B cell (primary cell): ENCODE measurements around the gene VSIG10L. TPM values are rescaled to one million over a fixed set of nuclear protein-coding genes. Genes with fewer than 3 reads are reported as not detected.

Experiments
- ATAC-seq: fragments of 200-7000 bp; cut with Tn5 transposase; one replicate; pipeline ENCODE4 v1.10.0; 2021; ENCODE audit warnings: low read depth, mild to moderate bottlenecking, moderate number of reproducible peaks, moderate library complexity
- CTCF ChIA-PET: fragments of 350-600 bp; sonication (Branson Sonifier 250); formaldehyde crosslinking; loops from one replicate; lab custom pipeline; 2021; ENCODE audit warnings: antibody characterized with exemption, inconsistent platforms; lab: Charles Lee
- POLR2A ChIA-PET: fragments of 350-600 bp; sonication (Branson Sonifier 250); formaldehyde crosslinking; loops from one replicate; lab custom pipeline; 2021; ENCODE audit warnings: antibody characterized with exemption; lab: Charles Lee
- DNase-seq: peaks from one replicate; pipeline ENCODE4 v3.0.0; 2013
- H2AFZ ChIP-seq: 2 replicates; pipeline ENCODE4 v1.6.1; 2012; ENCODE audit warnings: mild to moderate bottlenecking, low read depth, low read length; ENCODE audit not compliant: insufficient read depth, poor library complexity, severe bottlenecking
- H3K27ac ChIP-seq, 2 donors: 1 replicate in 1 of 2; 2 replicates in 1 of 2; pipeline ENCODE4 v1.5.1; 2012 to 2013; ENCODE audit warnings: low read length in 2 of 2, mild to moderate bottlenecking in 2 of 2, moderate library complexity in 1 of 2
- H3K27me3 ChIP-seq, 4 experiments: fragments of 200-600 bp in 1 of 4; sonication (generic) in 1 of 4; replicated peaks in 1 of 4; 1 replicate in 2 of 4; 2 replicates in 2 of 4; pipeline versions ENCODE4 v1.6.1 to v1.7.0; 2013 to 2016; ENCODE audit warnings: low read length in 3 of 4, mild to moderate bottlenecking in 2 of 4, mixed read lengths in 1 of 4, moderate library complexity in 1 of 4; ENCODE audit not compliant: insufficient read depth in 4 of 4, control insufficient read depth in 3 of 4; ENCODE audit errors: control extremely low read depth in 1 of 4
- H3K36me3 ChIP-seq, 2 experiments: replicated peaks in 1 of 2; 1 replicate in 1 of 2; 2 replicates in 1 of 2; pipeline versions ENCODE4 v1.6.1 to v1.7.1; 2013; ENCODE audit warnings: low read length in 1 of 2; ENCODE audit not compliant: insufficient read depth in 2 of 2, control insufficient read depth in 1 of 2; ENCODE audit errors: control extremely low read depth in 1 of 2, extremely low read depth in 1 of 2
- H3K4me1 ChIP-seq, 2 donors: fragments of 200-600 bp in 1 of 2; sonication (generic) in 1 of 2; 1 replicate in 1 of 2; 2 replicates in 1 of 2; pipeline versions ENCODE4 v1.5.1 to v1.6.1; 2013 to 2017; ENCODE audit warnings: low read length in 2 of 2; ENCODE audit not compliant: control insufficient read depth in 2 of 2, insufficient read depth in 2 of 2
- H3K4me2 ChIP-seq: replicated peaks from 2 replicates; pipeline ENCODE3; 2012; ENCODE audit warnings: mild to moderate bottlenecking, low read depth, low read length; ENCODE audit not compliant: poor library complexity, severe bottlenecking
- H3K4me3 ChIP-seq, 5 experiments: fragments of 200-600 bp in 1 of 5; sonication (generic) in 1 of 5; 1 replicate in 3 of 5; 2 replicates in 2 of 5; pipeline versions ENCODE4 v1.5.1 to v1.7.0; 2011 to 2016; ENCODE audit warnings: low read length in 4 of 5, mild to moderate bottlenecking in 4 of 5, low read depth in 2 of 5, control low read depth in 1 of 5, moderate library complexity in 1 of 5; ENCODE audit not compliant: insufficient read depth in 1 of 5; ENCODE audit errors: control extremely low read depth in 1 of 5, extremely low read depth in 1 of 5
- H3K79me2 ChIP-seq: fragments of 200-600 bp; sonication (generic); one replicate; pipeline ENCODE4 v1.6.0; 2016; ENCODE audit warnings: low read length; ENCODE audit not compliant: control insufficient read depth, insufficient read depth
- H3K9ac ChIP-seq: fragments of 200-600 bp; sonication (generic); 2 replicates; pipeline ENCODE4 v1.6.1; 2017; ENCODE audit warnings: mild to moderate bottlenecking, low read length, moderate library complexity
- H3K9me3 ChIP-seq, 3 donors: one replicate each; pipeline versions ENCODE4 v1.6.1 to v1.7.1; 2013; ENCODE audit warnings: low read length in 2 of 3; ENCODE audit not compliant: control insufficient read depth in 2 of 3, insufficient read depth in 1 of 3; ENCODE audit errors: control extremely low read depth in 1 of 3
- H4K20me1 ChIP-seq: 2 replicates; pipeline ENCODE4 v1.6.0; 2012; ENCODE audit warnings: mild to moderate bottlenecking, low read length; ENCODE audit not compliant: insufficient read depth, control insufficient read depth, poor library complexity, severe bottlenecking
- H3K27ac Mint-ChIP-seq: one replicate; pipeline ENCODE4 v1.8.0; 2021; ENCODE audit warnings: mixed read lengths
- H3K27me3 Mint-ChIP-seq: one replicate; pipeline ENCODE4 v1.8.0; 2021; ENCODE audit warnings: mixed read lengths
- H3K4me1 Mint-ChIP-seq: one replicate; pipeline ENCODE4 v1.8.0; 2021; ENCODE audit warnings: mixed read lengths
- H3K4me3 Mint-ChIP-seq: one replicate; pipeline ENCODE4 v1.8.0; 2021; ENCODE audit warnings: mixed read lengths
- H3K9me3 Mint-ChIP-seq: one replicate; pipeline ENCODE4 v1.8.0; 2022; ENCODE audit warnings: mixed read lengths; ENCODE audit not compliant: insufficient read depth
- EZH2 ChIP-seq: IDR thresholded peaks from 2 replicates; pipeline ENCODE4 v1.6.1; 2012; ENCODE audit warnings: borderline replicate concordance, low read depth, mild to moderate bottlenecking, moderate library complexity, low read length; ENCODE audit not compliant: insufficient read depth, poor library complexity, severe bottlenecking
- WGBS: methylation state at CpG from one replicate; pipeline ENCODE4 v1.1.5; 2013; ENCODE audit warnings: missing lambda C conversion rate; ENCODE audit not compliant: insufficient coverage; 5-methylcytosine and 5-hydroxymethylcytosine counted together
- intact Hi-C: fragments of 100-400 bp; cut with micrococcal nuclease; formaldehyde crosslinking; loops from one replicate; pipeline ENCODE4 v1.10.0; 2022
- polyA plus RNA-seq: library from polyadenylated mRNA; depleted of rRNA; stranded (reverse); fragments of >200 nt; gene quantifications from 2 replicates; pipeline ENCODE4 v1.2.3, GENCODE V29; 2012
- total RNA-seq, 2 donors: library from RNA; stranded (reverse); fragments of 120-200 nt in 1 of 2; gene quantifications; 1 replicate in 1 of 2; 2 replicates in 1 of 2; pipeline versions ENCODE4 v1.2.3 to v1.2.4, GENCODE V29; 2013 to 2022
- TF ChIP-seq, protein P1 (sequence below): fragments of 200-600 bp; IDR thresholded peaks from one replicate; pipeline ENCODE4 v1.8.0; 2022; ENCODE audit warnings: antibody characterized with exemption, mild to moderate bottlenecking

The VSIG10L gene
- total and polyA plus RNA-seq, 2 donors (not counting 1 experiment from before 2014, with no cell fraction given), result 1.3 to 1.7 TPM

DNA sequence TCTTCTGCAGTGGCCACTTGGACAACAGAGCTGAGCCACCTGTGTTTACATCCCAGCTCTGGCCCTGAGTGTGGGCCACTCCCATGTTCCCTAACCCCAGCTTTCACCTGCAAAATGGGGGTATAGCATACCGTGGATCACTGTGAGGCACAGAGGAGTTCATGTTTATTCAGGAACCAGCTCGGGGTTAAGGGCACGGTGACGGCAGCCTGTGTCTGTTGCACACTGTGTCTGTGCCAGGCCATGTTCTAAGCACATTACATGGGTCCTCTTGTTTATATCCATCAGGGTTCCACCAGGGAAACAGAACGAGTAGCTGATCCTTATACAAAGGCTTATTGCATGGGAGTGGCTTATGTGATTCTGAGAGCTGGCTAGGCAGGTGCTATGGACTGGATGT, 44.5 kb downstream of the VSIG10L start:
- TF ChIP-seq EZH2, result no peak
- TF ChIP-seq, protein P1, sequence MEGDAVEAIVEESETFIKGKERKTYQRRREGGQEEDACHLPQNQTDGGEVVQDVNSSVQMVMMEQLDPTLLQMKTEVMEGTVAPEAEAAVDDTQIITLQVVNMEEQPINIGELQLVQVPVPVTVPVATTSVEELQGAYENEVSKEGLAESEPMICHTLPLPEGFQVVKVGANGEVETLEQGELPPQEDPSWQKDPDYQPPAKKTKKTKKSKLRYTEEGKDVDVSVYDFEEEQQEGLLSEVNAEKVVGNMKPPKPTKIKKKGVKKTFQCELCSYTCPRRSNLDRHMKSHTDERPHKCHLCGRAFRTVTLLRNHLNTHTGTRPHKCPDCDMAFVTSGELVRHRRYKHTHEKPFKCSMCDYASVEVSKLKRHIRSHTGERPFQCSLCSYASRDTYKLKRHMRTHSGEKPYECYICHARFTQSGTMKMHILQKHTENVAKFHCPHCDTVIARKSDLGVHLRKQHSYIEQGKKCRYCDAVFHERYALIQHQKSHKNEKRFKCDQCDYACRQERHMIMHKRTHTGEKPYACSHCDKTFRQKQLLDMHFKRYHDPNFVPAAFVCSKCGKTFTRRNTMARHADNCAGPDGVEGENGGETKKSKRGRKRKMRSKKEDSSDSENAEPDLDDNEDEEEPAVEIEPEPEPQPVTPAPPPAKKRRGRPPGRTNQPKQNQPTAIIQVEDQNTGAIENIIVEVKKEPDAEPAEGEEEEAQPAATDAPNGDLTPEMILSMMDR, result no peak
- Histone ChIP-seq H3K4me3 (no peak overlapping the region), H3K4me2 (no peak overlapping the region), H3K79me2 (no peaks in the 10 kb centered on the region), H3K27ac (no peak overlapping the region), H3K4me1 (no peaks in the 10 kb centered on the region), H4K20me1 (no peaks in the 10 kb centered on the region), H3K9me3 (peaks cover 0 to 4% (median 0%) of the 10 kb centered on the region in 3 donors), H3K27me3 (peaks cover 0 to 7% (median 1%) of the 10 kb centered on the region in 4 experiments), H3K9ac (no peak overlapping the region), H3K36me3 (no peaks in the 10 kb centered on the region), H2AFZ (no peak overlapping the region)
- Mint-ChIP-seq H3K27ac (no peak overlapping the region), H3K27me3 (peaks cover 16% of the 10 kb centered on the region), H3K9me3 (peaks cover 4% of the 10 kb centered on the region), H3K4me1 (no peaks in the 10 kb centered on the region), H3K4me3 (no peak overlapping the region)
- intact Hi-C loops, result no loop called here
- no peak for ATAC-seq
- ChIA-PET CTCF (no interaction called here), POLR2A (no interaction called here)
- DNase-seq, result no peak
- WGBS, result 92% methylated on average over 5 of the region's 5 CpGs

DNA sequence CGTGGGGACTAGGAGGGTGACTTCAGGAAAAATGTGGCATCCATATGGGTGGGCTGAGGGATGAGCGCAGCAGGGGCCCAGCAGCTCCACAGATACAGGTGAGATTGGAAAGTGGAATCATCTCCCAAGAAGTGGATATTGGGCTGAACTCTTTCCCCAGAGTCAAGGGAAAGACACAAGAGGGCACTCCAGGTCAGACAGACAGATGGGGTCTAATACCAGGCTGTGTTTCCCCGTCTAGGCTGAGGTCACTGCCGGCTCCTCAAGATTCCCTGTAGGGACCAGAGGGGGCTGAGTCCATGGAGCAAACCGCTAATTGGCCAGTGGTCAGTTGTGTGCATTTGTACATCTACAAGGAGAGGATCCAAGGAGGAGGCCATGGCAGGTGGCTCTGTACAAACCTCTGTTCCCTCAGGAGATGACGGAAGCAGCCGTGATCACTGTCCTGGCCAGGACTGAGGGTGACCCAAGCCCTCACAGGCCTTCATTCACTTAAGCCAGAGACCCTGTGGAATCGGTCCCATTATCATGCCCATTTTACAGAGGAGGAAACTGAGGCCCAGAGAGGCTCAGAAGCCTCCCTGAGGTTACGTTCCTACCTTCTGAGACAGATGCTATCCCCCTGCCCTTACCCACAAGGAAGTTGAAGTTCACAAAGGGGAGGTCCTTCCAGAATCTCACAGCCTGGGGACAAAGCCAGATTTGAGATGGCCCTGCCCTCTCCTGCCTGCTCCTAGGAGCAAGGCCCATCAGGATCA, 45.4 kb downstream of the VSIG10L start:
- H3K36me3 ChIP-seq, result no peaks in the 10 kb centered on the region
- H3K4me3 ChIP-seq, result no peak overlapping the region
- no peak overlapping the region for H3K4me3 Mint-ChIP-seq
- no peak for DNase-seq
- H3K4me2 ChIP-seq, result no peak overlapping the region
- peaks cover 19% of the 10 kb centered on the region for H3K27me3 Mint-ChIP-seq
- ATAC-seq, result no peak
- H4K20me1 ChIP-seq, result no peaks in the 10 kb centered on the region
- no peaks in the 10 kb centered on the region for H3K4me1 ChIP-seq
- H3K27ac Mint-ChIP-seq, result no peak overlapping the region
- no peaks in the 10 kb centered on the region for H3K9me3 Mint-ChIP-seq
- intact Hi-C loops, result no loop called here
- H2AFZ ChIP-seq, result no peak overlapping the region
- peaks cover 0 to 7% (median 1%) of the 10 kb centered on the region in 4 experiments for H3K27me3 ChIP-seq
- POLR2A ChIA-PET, result no interaction called here
- H3K4me1 Mint-ChIP-seq, result no peaks in the 10 kb centered on the region
- 63% methylated on average over 6 of the region's 9 CpGs for WGBS
- no peak for TF ChIP-seq EZH2
- TF ChIP-seq, protein P1, result no peak
- H3K9ac ChIP-seq, result no peak overlapping the region
- no peak overlapping the region for H3K27ac ChIP-seq
- no peaks in the 10 kb centered on the region for H3K79me2 ChIP-seq
- H3K9me3 ChIP-seq, result no peaks in the 10 kb centered on the region
- CTCF ChIA-PET, result interaction anchor here (1.3 kb wide), 1 partner anchor 364 kb away, joined by 4 read pairs; no protein-coding TSS in a partner anchor
